ENCODE measurements around the gene RBM15.

The RBM15 gene

GRCh38 chr1:110338309-110338885 is 780 bp upstream of the RBM15 start (continued):
- TF ChIP-seq REST (tag by site-specific recombination; IDR thresholded peaks at IDR 0.05) = peak; percentile 24; the same call in 1 of the 2 replicates
- peak; percentile 87 for TF ChIP-seq WT1 (tag by site-specific recombination; IDR thresholded peaks at IDR 0.05)
- no peak for TF ChIP-seq ELK4 (IDR thresholded peaks at IDR 0.05; ENCODE audit: borderline replicate concordance, low read depth, low read length)
- no peak for TF ChIP-seq ZNF10 (tag by site-specific recombination; IDR thresholded peaks at IDR 0.05)
- peak; percentile 88 for TF ChIP-seq KLF1 (tag by site-specific recombination; IDR thresholded peaks at IDR 0.05)
- peak; percentile 96 for TF ChIP-seq GLIS2 (tag by site-specific recombination; IDR thresholded peaks at IDR 0.05)
- TF ChIP-seq ZNF324 (tag by site-specific recombination; IDR thresholded peaks at IDR 0.05) = peak; percentile 91
- peak; percentile 13; the same call in 1 of the 2 replicates for TF ChIP-seq ZNF18 (tag by site-specific recombination; IDR thresholded peaks at IDR 0.05)
- no peak for TF ChIP-seq ZNF645 (tag by site-specific recombination; IDR thresholded peaks at IDR 0.05)
- peak; percentile 98 for TF ChIP-seq ZNF341 (tag by site-specific recombination; IDR thresholded peaks at IDR 0.05; ENCODE audit: low read depth)
- no peak for TF ChIP-seq ZNF112 (tag by site-specific recombination; IDR thresholded peaks at IDR 0.05)
- peak; percentile 70 for TF ChIP-seq YY2 (tag by site-specific recombination; IDR thresholded peaks at IDR 0.05)
- TF ChIP-seq GFI1B (tag by site-specific recombination; IDR thresholded peaks at IDR 0.05) = no peak
- TF ChIP-seq ZNF280D (tag by site-specific recombination; IDR thresholded peaks at IDR 0.05) = no peak
- no peak for TF ChIP-seq ZNF132 (tag by site-specific recombination; IDR thresholded peaks at IDR 0.05; ENCODE audit: borderline replicate concordance)
- no peak for TF ChIP-seq ZNF473 (tag by site-specific recombination; IDR thresholded peaks at IDR 0.05)
- TF ChIP-seq ZBTB21 (tag by site-specific recombination; IDR thresholded peaks at IDR 0.05) = peak; percentile 78
- no peak for TF ChIP-seq ZNF426 (tag by site-specific recombination; IDR thresholded peaks at IDR 0.05)
- TF ChIP-seq ZNF76 (tag by site-specific recombination; IDR thresholded peaks at IDR 0.05; ENCODE audit: borderline replicate concordance, low read depth) = peak; percentile 50
- TF ChIP-seq ZNF16 (tag by site-specific recombination; IDR thresholded peaks at IDR 0.05; ENCODE audit: low read depth) = no peak
- TF ChIP-seq ZNF701 (tag by site-specific recombination; IDR thresholded peaks at IDR 0.05) = no peak
- TF ChIP-seq YY1 (tag by site-specific recombination; IDR thresholded peaks at IDR 0.05) = peak; percentile 78
- peak; percentile 27; the same call in 1 of the 2 replicates for TF ChIP-seq ZNF184 (tag by site-specific recombination; IDR thresholded peaks at IDR 0.05)
- TF ChIP-seq ZNF335 (tag by site-specific recombination; conservative IDR thresholded peaks at IDR 0.05) = peak; percentile 64; the same call in 1 of the 2 replicates
- peak; percentile 64 for TF ChIP-seq ZFHX2 (tag by site-specific recombination; conservative IDR thresholded peaks at IDR 0.05)
- TF ChIP-seq ZNF214 (tag by site-specific recombination; IDR thresholded peaks at IDR 0.05; ENCODE audit: borderline replicate concordance) = no peak
- TF ChIP-seq ZXDB (tag by site-specific recombination; IDR thresholded peaks at IDR 0.05) = peak; percentile 88
- TF ChIP-seq ZNF2 (tag by site-specific recombination; IDR thresholded peaks at IDR 0.05) = peak; percentile 90
- no peak for TF ChIP-seq REPIN1 (tag by site-specific recombination; IDR thresholded peaks at IDR 0.05; ENCODE audit: low read depth)
- TF ChIP-seq ZNF423 (tag by site-specific recombination; IDR thresholded peaks at IDR 0.05) = no peak
- peak; percentile 46; the same call in 1 of the 2 replicates for TF ChIP-seq MZF1 (tag by site-specific recombination; IDR thresholded peaks at IDR 0.05; ENCODE audit: borderline replicate concordance)
- no peak for TF ChIP-seq SETDB1 (IDR thresholded peaks at IDR 0.05; ENCODE audit: insufficient read length, low read length)

Measured in HEK293 (cell line).